ENCODE data around the gene CTDSP1.

The CTDSP1 gene

GRCh38 chr2:218427741-218428140 lies 28.1 kb downstream of the CTDSP1 start:
- DNase-seq = no peak

- no peak for DNase-seq
These were observed 29.3 kb downstream of the CTDSP1 start for GRCh38 chr2:218428846-218429558.

DNA sequence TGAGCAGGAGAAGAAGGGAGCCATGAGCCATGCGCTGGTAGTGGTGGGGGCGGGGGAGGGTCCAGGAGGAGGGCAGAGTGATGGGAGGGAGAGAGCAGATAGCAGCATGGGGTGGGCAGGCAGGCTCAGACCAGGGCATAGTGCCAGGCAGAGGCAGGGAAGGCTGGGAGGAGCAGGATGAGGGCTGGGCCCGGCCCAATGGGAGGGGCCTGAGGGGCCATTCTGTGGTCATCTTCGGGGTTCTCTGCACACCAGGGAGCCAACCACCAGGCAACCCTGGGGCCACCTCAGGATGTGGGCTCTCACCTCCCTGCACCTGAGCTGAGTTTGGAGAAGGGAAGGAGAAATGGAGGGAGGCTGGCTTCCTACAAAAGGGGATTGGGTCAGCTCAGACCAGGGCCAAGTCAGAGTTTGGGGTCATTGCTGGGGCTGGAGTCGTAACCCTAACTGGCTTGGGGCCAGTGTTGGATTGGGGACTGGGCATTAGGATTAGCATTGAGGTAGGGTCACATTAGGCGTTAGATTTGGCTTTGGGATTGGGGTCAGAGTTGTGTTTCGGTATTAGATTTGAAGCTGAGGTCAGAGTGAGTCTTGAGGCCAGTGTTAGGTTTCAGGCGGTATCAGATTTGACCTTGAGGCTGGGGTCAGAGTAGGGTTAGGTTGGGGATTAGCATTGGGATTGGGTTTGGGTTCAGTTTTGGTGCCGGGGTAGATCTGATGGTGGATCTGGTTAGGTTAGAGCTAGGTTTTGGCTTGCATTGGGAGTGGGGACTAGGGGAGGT lies 30.4 kb downstream of the CTDSP1 start:
- no peak for DNase-seq

GRCh38 chr2:218430721-218431120 lies 31.1 kb downstream of the CTDSP1 start:
- DNase-seq = no peak

DNA sequence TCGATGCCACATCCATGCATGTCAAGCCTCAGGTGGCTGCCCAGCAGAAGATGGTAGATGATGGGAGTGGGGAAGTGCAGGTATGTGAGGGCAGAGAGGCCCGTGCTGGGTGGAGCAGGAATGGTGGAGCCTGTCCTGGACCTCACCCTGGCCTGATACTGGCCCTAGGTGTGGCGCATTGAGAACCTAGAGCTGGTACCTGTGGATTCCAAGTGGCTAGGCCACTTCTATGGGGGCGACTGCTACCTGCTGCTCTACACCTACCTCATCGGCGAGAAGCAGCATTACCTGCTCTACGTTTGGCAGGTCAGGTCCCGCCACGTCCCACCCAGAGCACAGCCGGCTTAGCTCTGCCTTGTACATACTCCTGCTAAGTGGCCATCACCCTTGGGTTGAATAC lies 32.2 kb downstream of the CTDSP1 start:
- no peak for DNase-seq

GRCh38 chr2:218432676-218433365 lies 33.2 kb downstream of the CTDSP1 start:
- no peak for DNase-seq

- DNase-seq = no peak
These were observed 34.8 kb downstream of the CTDSP1 start for GRCh38 chr2:218434456-218434855.

- DNase-seq = no peak
These were observed 35.6 kb downstream of the CTDSP1 start for GRCh38 chr2:218435003-218435982.

DNA sequence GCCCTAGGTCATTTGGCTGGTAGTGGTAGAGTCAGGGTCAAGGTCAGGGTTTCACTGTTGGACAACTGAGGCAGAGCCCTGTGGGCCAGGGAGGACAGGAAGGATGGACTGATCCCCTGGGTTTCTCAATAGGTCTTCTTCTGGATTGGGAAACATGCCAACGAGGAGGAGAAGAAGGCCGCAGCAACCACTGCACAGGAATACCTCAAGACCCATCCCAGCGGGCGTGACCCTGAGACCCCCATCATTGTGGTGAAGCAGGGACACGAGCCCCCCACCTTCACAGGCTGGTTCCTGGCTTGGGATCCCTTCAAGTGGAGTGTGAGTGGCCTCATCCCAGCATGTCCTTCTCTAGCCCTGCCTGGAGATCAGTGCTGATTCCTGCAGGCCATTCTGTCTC lies 37.3 kb downstream of the CTDSP1 start:
- no peak for DNase-seq

DNA sequence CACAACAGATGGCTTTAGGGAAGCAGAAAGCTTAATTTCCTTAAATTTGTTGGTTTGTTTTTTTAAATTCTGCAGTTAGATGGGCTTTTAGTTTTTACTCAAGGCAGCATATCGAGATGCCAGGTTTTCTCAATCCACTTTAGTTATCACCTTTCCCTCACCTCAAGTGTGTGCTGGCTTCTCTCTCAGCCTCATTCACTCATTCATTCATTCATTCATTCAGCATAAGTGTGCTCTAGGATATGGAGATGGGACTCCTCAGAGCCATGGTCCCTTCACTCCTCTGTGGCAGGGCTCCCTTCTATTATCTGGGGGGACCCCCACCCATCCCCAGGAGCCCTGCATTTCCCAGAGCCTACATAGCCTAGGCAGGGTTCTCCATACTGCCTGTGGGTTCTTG lies 38.3 kb downstream of the CTDSP1 start:
- DNase-seq = no peak

GRCh38 chr2:218438596-218438995 lies 38.9 kb downstream of the CTDSP1 start:
- DNase-seq = no peak

- DNase-seq = no peak
These were observed 45.2 kb downstream of the CTDSP1 start for GRCh38 chr2:218444692-218445357.

DNA sequence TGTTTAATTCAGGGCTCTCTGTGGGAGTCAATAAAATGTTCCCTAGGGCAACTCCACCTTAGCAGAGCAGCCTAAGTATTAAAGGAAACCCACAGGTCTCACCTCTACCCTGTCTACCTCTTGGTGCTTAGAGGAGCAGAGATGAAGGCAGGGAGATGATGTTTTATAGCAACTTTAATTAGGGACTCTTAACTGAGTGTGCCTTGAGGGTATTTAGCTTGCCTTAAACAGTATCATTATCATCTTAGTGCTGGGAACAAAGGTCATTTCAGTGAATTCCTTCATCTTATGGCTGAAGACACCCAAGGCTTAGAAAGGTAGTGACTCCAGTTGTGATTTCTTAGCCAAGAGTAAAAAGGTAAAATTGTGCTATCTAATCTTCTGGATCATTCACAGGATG lies 45.9 kb downstream of the CTDSP1 start:
- no peak for DNase-seq

- DNase-seq = no peak
These were observed 46.9 kb downstream of the CTDSP1 start for GRCh38 chr2:218446547-218446946.

- no peak for DNase-seq
These were observed 47.4 kb downstream of the CTDSP1 start for GRCh38 chr2:218447072-218447471.

DNA sequence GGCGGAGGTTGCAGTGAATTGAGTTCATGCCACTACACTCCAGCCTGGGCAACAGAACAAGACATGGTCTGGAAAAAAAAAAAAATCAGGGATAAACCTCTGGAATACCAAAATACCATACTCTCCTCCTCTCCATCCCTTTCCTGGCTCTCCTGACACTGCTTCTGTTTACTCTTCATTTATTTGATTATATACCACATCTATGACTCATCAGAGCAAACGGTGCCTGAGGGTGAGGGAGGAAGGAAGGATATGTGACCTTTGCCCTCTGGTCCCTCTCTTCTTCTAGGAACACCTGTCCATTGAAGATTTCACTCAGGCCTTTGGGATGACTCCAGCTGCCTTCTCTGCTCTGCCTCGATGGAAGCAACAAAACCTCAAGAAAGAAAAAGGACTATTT lies 49.3 kb downstream of the CTDSP1 start:
- no peak for DNase-seq

- no peak for DNase-seq
These were observed 52.4 kb downstream of the CTDSP1 start for GRCh38 chr2:218452079-218452478.
